C4-2B (cell line): ENCODE data around the gene GARS1.

Source experiments
- ZFX ChIP-seq: fragments of 450-650 bp; IDR thresholded peaks from 2 replicates; pipeline ENCODE4 v1.6.1; 2017
- TF ChIP-seq, protein P1 (sequence below): fragments of 450-650 bp; conservative IDR thresholded peaks from 2 replicates; pipeline ENCODE4 v1.5.1; 2017; ENCODE audit warnings: mild to moderate bottlenecking

DNA sequence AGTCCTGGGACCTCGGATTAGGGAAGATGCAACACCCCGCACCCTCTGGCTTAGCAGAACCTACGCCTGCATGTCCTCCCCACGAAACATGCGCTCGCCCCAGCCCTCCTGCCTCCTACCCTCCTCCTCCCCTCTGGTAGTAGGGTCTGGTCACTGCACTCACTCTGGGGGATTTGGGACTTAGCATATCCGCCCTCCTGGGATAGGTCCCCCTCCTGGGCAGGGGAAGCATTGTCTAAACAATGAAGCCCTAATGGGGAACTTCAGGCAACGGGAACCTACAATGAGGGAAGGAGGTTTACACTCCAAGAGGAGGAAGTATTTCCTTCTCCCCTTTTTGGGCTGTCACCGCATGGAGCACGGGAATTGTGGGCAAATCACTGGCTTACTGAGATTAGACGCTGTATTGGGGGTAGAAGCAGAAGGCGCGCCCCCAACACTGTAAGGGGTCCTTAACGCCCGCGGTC, 86.7 kb downstream of the GARS1 start:
- TF ChIP-seq, protein P1, sequence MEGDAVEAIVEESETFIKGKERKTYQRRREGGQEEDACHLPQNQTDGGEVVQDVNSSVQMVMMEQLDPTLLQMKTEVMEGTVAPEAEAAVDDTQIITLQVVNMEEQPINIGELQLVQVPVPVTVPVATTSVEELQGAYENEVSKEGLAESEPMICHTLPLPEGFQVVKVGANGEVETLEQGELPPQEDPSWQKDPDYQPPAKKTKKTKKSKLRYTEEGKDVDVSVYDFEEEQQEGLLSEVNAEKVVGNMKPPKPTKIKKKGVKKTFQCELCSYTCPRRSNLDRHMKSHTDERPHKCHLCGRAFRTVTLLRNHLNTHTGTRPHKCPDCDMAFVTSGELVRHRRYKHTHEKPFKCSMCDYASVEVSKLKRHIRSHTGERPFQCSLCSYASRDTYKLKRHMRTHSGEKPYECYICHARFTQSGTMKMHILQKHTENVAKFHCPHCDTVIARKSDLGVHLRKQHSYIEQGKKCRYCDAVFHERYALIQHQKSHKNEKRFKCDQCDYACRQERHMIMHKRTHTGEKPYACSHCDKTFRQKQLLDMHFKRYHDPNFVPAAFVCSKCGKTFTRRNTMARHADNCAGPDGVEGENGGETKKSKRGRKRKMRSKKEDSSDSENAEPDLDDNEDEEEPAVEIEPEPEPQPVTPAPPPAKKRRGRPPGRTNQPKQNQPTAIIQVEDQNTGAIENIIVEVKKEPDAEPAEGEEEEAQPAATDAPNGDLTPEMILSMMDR, result no peak
- no peak for TF ChIP-seq ZFX
